Caco-2 (cell line): Measurements from ENCODE around the gene PDE5A. TPM values are rescaled to one million over a fixed set of nuclear protein-coding genes. Genes with fewer than 3 reads are reported as not detected.

ENCODE experiments used
- BruUV-seq: library from RNA; stranded (reverse); fragments of 400-500 nt; replicated peaks from 2 replicates; lab custom pipeline; 2021; lab: Mats Ljungman, UMichigan
- CTCF ChIA-PET: fragments of 300-600 bp; sonication (Branson Sonifier 250); formaldehyde crosslinking; loops from one replicate; lab custom pipeline; 2022; ENCODE audit warnings: antibody characterized with exemption; lab: Charles Lee
- POLR2A ChIA-PET: fragments of 300-600 bp; sonication (Branson Sonifier 250); formaldehyde crosslinking; loops from one replicate; lab custom pipeline; 2022; ENCODE audit warnings: antibody characterized with exemption; lab: Charles Lee
- DNase-seq, 2 experiments: peaks; one replicate each; pipeline versions ENCODE4 v3.0.0 to v3.0.0-alpha.2; 2020 to 2022
- H3K27me3 ChIP-seq: replicated peaks from 2 replicates; pipeline ENCODE4 v1.6.0; 2011; ENCODE audit warnings: low read length; ENCODE audit not compliant: control insufficient read depth, insufficient read depth
- H3K36me3 ChIP-seq: 2 replicates; pipeline ENCODE4 v1.5.1; 2011; ENCODE audit warnings: low read length; ENCODE audit not compliant: control insufficient read depth, insufficient read depth
- H3K4me1 ChIP-seq: fragments of 250-450 bp; sonication (Bioruptor Pico); 2 replicates; pipeline ENCODE4 v1.5.1; 2020; ENCODE audit warnings: mild to moderate bottlenecking
- H3K4me3 ChIP-seq: 2 replicates; pipeline ENCODE4 v1.5.1; 2011; ENCODE audit warnings: low read depth, mild to moderate bottlenecking, control low read depth, low read length
- H3K9me3 ChIP-seq: fragments of 250-450 bp; sonication (Bioruptor Pico); 2 replicates; pipeline ENCODE4 v1.5.1; 2020; ENCODE audit warnings: mild to moderate bottlenecking, moderate library complexity
- H3K27ac Mint-ChIP-seq: one replicate; pipeline ENCODE4 v1.8.0; 2022; ENCODE audit warnings: mixed read lengths; ENCODE audit not compliant: unreplicated experiment
- H3K27me3 Mint-ChIP-seq: one replicate; pipeline ENCODE4 v1.8.0; 2022; ENCODE audit warnings: mixed read lengths; ENCODE audit not compliant: insufficient read depth, unreplicated experiment
- H3K36me3 Mint-ChIP-seq: one replicate; pipeline ENCODE4 v1.8.0; 2022; ENCODE audit warnings: mild to moderate bottlenecking, mixed read lengths; ENCODE audit not compliant: insufficient read depth, unreplicated experiment
- H3K4me1 Mint-ChIP-seq: one replicate; pipeline ENCODE4 v1.8.0; 2022; ENCODE audit warnings: low read depth, mixed read lengths; ENCODE audit not compliant: unreplicated experiment
- H3K4me3 Mint-ChIP-seq: one replicate; pipeline ENCODE4 v1.8.0; 2022; ENCODE audit warnings: mild to moderate bottlenecking, moderate library complexity, mixed read lengths; ENCODE audit not compliant: unreplicated experiment
- H3K9me3 Mint-ChIP-seq: one replicate; pipeline ENCODE4 v1.8.0; 2022; ENCODE audit warnings: mixed read lengths; ENCODE audit not compliant: unreplicated experiment
- CTCF ChIP-seq, 2 experiments: fragments of 200-600 bp in 1 of 2; IDR thresholded peaks; 1 replicate in 1 of 2; 2 replicates in 1 of 2; pipeline versions ENCODE4 v1.5.1 to v1.8.0; 2011 to 2022; ENCODE audit warnings: antibody characterized with exemption in 1 of 2, control low read depth in 1 of 2, inconsistent platforms in 1 of 2, low read depth in 1 of 2, low read length in 1 of 2, mild to moderate bottlenecking in 1 of 2, moderate library complexity in 1 of 2; ENCODE audit not compliant: insufficient read depth in 1 of 2, severe bottlenecking in 1 of 2, unreplicated experiment in 1 of 2
- intact Hi-C: fragments of 100-400 bp; cut with micrococcal nuclease; formaldehyde crosslinking; loops from one replicate; pipeline ENCODE4 v1.10.0; 2022; ENCODE audit not compliant: unreplicated experiment
- total RNA-seq: library from RNA; stranded (reverse); gene quantifications from 2 replicates; pipeline ENCODE4 v1.2.3, GENCODE V29; 2022

Gene PDE5A
- total RNA-seq, 1 experiment from 2014 or later = 7.9 TPM

GRCh38 chr4:119493419-119493818, 135.2 kb downstream of the PDE5A start:
- H3K27me3 Mint-ChIP-seq = no peaks in the 10 kb centered on the region
- peaks cover under 1% of the 10 kb centered on the region for H3K4me1 Mint-ChIP-seq
- H3K4me3 ChIP-seq = no peak overlapping the region
- no peaks in the 10 kb centered on the region for H3K9me3 ChIP-seq
- BruUV-seq = no TSS peak
- no peaks in the 10 kb centered on the region for H3K27me3 ChIP-seq
- ChIA-PET POLR2A (interaction anchor here (0.6 to 0.9 kb wide), 2 partner anchors 38 to 569 kb away, joined by 3 to 4 read pairs; no protein-coding TSS in a partner anchor), CTCF (interaction anchor here (0.6 to 1.5 kb wide), 3 partner anchors 22 to 136 kb away, joined by 3 to 4 read pairs (median 4); partner anchors contain the start of gene PDE5A)
- TF ChIP-seq CTCF (IDR thresholded peaks at IDR 0.05; ENCODE audit: insufficient read depth in 1 of 2, low read depth in 1 of 2, low read length in 1 of 2, severe bottlenecking in 1 of 2, unreplicated experiment in 1 of 2) = peak in 1 of 2 experiments; percentile 4
- no peak overlapping the region for H3K4me3 Mint-ChIP-seq
- no peak for DNase-seq
- H3K4me1 ChIP-seq = no peaks in the 10 kb centered on the region
- H3K36me3 ChIP-seq = no peaks in the 10 kb centered on the region
- intact Hi-C loops = loop anchor here (10.0 kb wide), 1 partner anchor 561 kb away; no protein-coding TSS in a partner anchor
- peaks cover 24% of the 10 kb centered on the region for H3K36me3 Mint-ChIP-seq
- H3K27ac Mint-ChIP-seq = no peak overlapping the region
- no peaks in the 10 kb centered on the region for H3K9me3 Mint-ChIP-seq

- Mint-ChIP-seq H3K36me3 (peaks cover 25% of the 10 kb centered on the region), H3K4me1 (no peaks in the 10 kb centered on the region), H3K9me3 (peaks cover 8% of the 10 kb centered on the region), H3K27ac (no peak overlapping the region), H3K4me3 (no peak overlapping the region), H3K27me3 (no peaks in the 10 kb centered on the region)
- Histone ChIP-seq H3K36me3 (no peaks in the 10 kb centered on the region), H3K9me3 (no peaks in the 10 kb centered on the region), H3K4me1 (no peaks in the 10 kb centered on the region), H3K27me3 (no peaks in the 10 kb centered on the region), H3K4me3 (no peak overlapping the region)
- CTCF ChIA-PET = no interaction called here
- POLR2A ChIA-PET = no interaction called here
- intact Hi-C loops = loop anchor here (1.0 to 10.0 kb wide), 3 partner anchors 176 to 564 kb away; no protein-coding TSS in a partner anchor
- BruUV-seq = no TSS peak
- TF ChIP-seq CTCF (IDR thresholded peaks at IDR 0.05; ENCODE audit: insufficient read depth in 1 of 2, low read depth in 1 of 2, low read length in 1 of 2, severe bottlenecking in 1 of 2, unreplicated experiment in 1 of 2) = peak in 1 of 2 experiments; percentile 47
- peak in 1 of 2 experiments; percentile 25 for DNase-seq
Measured at GRCh38 chr4:119490335-119490734, 138.3 kb downstream of the PDE5A start.

GRCh38 chr4:119489305-119489704, 139.3 kb downstream of the PDE5A start:
- intact Hi-C loops = no loop called here
- Histone ChIP-seq H3K36me3 (no peaks in the 10 kb centered on the region), H3K9me3 (peaks cover 1% of the 10 kb centered on the region; the same call in 1 of the 2 replicates), H3K27me3 (no peaks in the 10 kb centered on the region), H3K4me3 (no peak overlapping the region), H3K4me1 (no peaks in the 10 kb centered on the region)
- Mint-ChIP-seq H3K27me3 (no peaks in the 10 kb centered on the region), H3K4me3 (no peak overlapping the region), H3K27ac (no peak overlapping the region), H3K9me3 (peaks cover 15% of the 10 kb centered on the region), H3K36me3 (peaks cover 28% of the 10 kb centered on the region), H3K4me1 (no peaks in the 10 kb centered on the region)
- TF ChIP-seq CTCF (IDR thresholded peaks at IDR 0.05; ENCODE audit: insufficient read depth in 1 of 2, low read depth in 1 of 2, low read length in 1 of 2, severe bottlenecking in 1 of 2, unreplicated experiment in 1 of 2) = no peak
- no TSS peak for BruUV-seq
- ChIA-PET POLR2A (no interaction called here), CTCF (no interaction called here)
- no peak for DNase-seq
